SJCRH30 (cell line): ENCODE results near the gene CENPB. TPM values are rescaled to one million over a fixed set of nuclear protein-coding genes. Genes with fewer than 3 reads are reported as not detected.

Experiments used
- DNase-seq, 2 experiments: peaks; one replicate each; pipeline ENCODE4 v3.0.0-alpha.2; 2015 to 2020
- H3K27ac ChIP-seq: fragments of 250-450 bp; sonication (Bioruptor Pico); 2 replicates; pipeline ENCODE4 v1.5.1; 2020; ENCODE audit warnings: mild to moderate bottlenecking, moderate library complexity
- H3K27me3 ChIP-seq: fragments of 250-450 bp; sonication (Bioruptor Pico); 2 replicates; pipeline ENCODE4 v1.5.1; 2020; ENCODE audit warnings: mild to moderate bottlenecking, moderate library complexity
- H3K36me3 ChIP-seq: fragments of 250-450 bp; sonication (Bioruptor Pico); 2 replicates; pipeline ENCODE4 v1.5.1; 2020; ENCODE audit warnings: mild to moderate bottlenecking, moderate library complexity
- H3K4me1 ChIP-seq: fragments of 250-450 bp; sonication (Bioruptor Pico); 2 replicates; pipeline ENCODE4 v1.5.1; 2020; ENCODE audit warnings: mild to moderate bottlenecking, moderate library complexity
- H3K4me3 ChIP-seq: fragments of 250-450 bp; sonication (Bioruptor Pico); 2 replicates; pipeline ENCODE4 v1.5.1; 2020; ENCODE audit warnings: mild to moderate bottlenecking, moderate library complexity
- H3K9me3 ChIP-seq: fragments of 250-450 bp; sonication (Bioruptor Pico); replicated peaks from 2 replicates; pipeline ENCODE4 v1.5.1; 2020; ENCODE audit warnings: mild to moderate bottlenecking, moderate library complexity
- total RNA-seq: library from RNA; depleted of rRNA; stranded (reverse); fragments of >200 nt; shearing (Covaris generic); gene quantifications from 2 replicates; pipeline ENCODE4 v1.2.3, GENCODE V29; 2014

The CENPB gene
- total RNA-seq, 1 experiment from 2014 or later = 36.7 TPM

DNA sequence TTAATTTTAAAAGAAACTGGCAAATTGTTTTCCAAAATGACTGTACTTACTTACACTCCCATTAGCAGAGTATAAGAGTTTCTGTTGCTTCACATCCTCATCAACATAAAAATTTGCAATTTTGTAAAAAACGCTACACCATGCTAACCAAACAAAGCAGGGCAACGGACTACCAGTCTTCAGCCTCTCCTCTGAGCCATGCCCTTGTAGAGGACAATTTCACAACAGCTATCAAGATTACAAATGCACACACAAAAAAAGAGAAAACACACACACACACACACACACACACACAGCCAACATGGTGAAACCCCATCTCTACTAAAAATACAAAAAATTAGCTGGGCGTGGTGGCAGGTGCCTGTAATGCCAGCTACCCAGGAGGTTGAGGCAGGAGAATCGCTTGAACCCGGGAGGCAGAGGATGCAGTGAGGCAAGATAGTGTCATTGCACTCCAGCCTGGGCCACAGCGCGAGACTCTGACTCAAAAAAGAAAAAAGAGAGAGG lies 14.9 kb downstream of the CENPB start:
- no peak overlapping the region for H3K27ac ChIP-seq
- H3K36me3 ChIP-seq = no peaks in the 10 kb centered on the region
- DNase-seq = no peak
- no peaks in the 10 kb centered on the region for H3K4me1 ChIP-seq
- no peak overlapping the region for H3K4me3 ChIP-seq
- no peaks in the 10 kb centered on the region for H3K9me3 ChIP-seq
- no peaks in the 10 kb centered on the region for H3K27me3 ChIP-seq

- no peaks in the 10 kb centered on the region for H3K27me3 ChIP-seq
- no peaks in the 10 kb centered on the region for H3K4me1 ChIP-seq
- no peaks in the 10 kb centered on the region for H3K36me3 ChIP-seq
- H3K27ac ChIP-seq = peak overlapping the region; percentile 64
- no peaks in the 10 kb centered on the region for H3K9me3 ChIP-seq
- H3K4me3 ChIP-seq = peak overlapping the region; percentile 74
- DNase-seq = peak; percentile 75 to 83
Measured at GRCh38 chr20:3768342-3769130, 18.0 kb downstream of the CENPB start.

DNA sequence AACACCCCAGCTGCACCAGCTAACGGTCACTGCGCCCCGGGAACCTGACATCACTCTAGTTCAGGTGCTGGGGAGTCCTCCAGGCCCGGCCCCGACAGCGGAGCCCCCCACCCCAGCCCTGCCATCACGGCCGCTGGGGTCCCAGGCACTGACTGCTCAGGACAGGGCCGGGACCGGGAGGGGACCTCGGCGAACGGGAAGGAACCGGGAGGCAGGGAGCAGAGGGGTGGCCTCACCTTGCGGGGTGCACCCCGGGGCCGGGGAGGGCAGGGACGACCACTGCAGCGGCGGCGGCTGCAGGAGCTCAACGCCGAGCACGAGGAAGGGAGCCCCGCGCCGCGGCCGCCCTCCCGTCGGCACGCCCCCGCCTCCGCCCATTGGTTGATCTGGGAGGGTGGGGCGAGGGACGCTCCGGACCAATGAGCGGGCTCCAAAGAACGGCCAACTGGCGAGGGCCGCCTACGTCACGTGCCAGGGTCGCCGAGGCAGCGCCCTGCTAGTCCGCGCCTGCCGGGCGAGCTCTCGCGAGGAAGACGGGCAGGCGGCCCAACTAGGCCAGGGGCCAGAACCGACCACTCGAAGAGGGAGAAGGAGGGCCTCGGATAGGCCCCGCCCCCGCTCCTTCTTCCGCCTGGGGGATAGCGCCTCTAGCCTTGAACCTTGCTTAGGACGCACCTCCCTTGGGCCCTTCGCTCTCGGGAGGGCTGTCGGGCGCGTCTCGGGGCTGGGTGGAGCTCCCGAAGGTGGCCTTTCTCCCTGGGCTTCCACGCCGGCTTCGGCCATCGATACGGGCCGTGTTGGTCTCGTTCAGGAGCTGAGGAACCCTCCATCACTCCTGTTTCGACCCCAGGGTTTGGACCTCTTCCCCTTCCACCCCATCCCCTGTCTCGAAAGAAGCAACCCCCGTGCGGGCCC lies 18.9 kb downstream of the CENPB start, which contains the start of gene ADISSP:
ADISSP (minus strand) TSS at position 327 of the 915 bp plus-strand sequence. CDS start 7,653 bp downstream, outside the sequence.
- no peaks in the 10 kb centered on the region for H3K9me3 ChIP-seq
- H3K4me1 ChIP-seq = no peaks in the 10 kb centered on the region
- H3K27me3 ChIP-seq = no peaks in the 10 kb centered on the region
- peak within 1 kb of the TSS; percentile 64 for H3K27ac ChIP-seq
- peak within 1 kb of the TSS; percentile 74 for H3K4me3 ChIP-seq
- DNase-seq = peak; percentile 98
- H3K36me3 ChIP-seq = no peaks in the 10 kb centered on the region

GRCh38 chr20:3767110-3767426 lies 19.5 kb downstream of the CENPB start:
- Histone ChIP-seq H3K4me1 (no peaks in the 10 kb centered on the region), H3K27ac (no peak overlapping the region), H3K27me3 (no peaks in the 10 kb centered on the region), H3K36me3 (no peaks in the 10 kb centered on the region), H3K9me3 (no peaks in the 10 kb centered on the region), H3K4me3 (peak overlapping the region; percentile 74)
- no peak for DNase-seq

- Histone ChIP-seq H3K4me3 (peak overlapping the region; percentile 74), H3K36me3 (no peaks in the 10 kb centered on the region), H3K4me1 (no peaks in the 10 kb centered on the region), H3K9me3 (no peaks in the 10 kb centered on the region), H3K27me3 (no peaks in the 10 kb centered on the region), H3K27ac (no peak overlapping the region)
- DNase-seq = no peak
Measured at GRCh38 chr20:3766422-3767109, 20.0 kb downstream of the CENPB start.

DNA sequence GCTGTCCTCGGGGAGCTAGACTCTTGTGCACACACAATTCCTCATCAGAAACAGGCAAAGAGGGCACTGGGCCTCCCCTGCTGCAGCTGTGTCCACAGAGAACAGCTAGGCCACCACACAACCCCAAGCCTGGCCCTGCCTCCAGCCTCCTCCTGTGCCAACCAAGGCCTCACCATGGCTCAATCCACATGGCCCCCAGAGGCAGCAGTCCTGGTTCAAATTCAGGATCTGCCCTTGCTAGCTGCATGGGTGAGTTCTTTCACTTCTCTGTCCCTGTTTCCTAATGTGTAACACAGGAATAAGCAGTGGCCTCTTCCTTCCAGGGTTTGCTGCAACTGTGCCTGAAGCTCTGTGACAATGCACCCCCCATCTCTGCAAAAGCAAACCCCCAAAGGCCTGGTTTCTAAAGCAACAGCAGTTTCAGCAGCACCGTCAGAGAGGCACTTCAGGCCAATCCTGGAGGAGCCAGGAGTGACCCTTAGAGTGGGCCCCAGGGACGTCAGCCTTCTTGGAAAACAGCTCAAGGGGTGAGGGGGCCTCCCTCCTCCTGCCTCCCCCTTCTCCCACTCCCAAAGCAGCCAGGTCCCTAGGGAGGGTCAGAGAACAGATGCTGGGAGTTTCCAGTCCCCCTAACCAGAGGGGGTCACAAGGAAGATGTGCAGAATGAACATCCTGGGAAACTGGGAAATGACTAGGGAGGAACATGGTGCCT lies 21.2 kb downstream of the CENPB start:
- H3K36me3 ChIP-seq = no peaks in the 10 kb centered on the region
- H3K27ac ChIP-seq = no peak overlapping the region
- no peaks in the 10 kb centered on the region for H3K9me3 ChIP-seq
- no peaks in the 10 kb centered on the region for H3K27me3 ChIP-seq
- H3K4me1 ChIP-seq = no peaks in the 10 kb centered on the region
- DNase-seq = no peak
- no peak overlapping the region for H3K4me3 ChIP-seq

GRCh38 chr20:3764659-3765058 lies 21.9 kb downstream of the CENPB start:
- no peaks in the 10 kb centered on the region for H3K36me3 ChIP-seq
- no peak overlapping the region for H3K27ac ChIP-seq
- H3K27me3 ChIP-seq = no peaks in the 10 kb centered on the region
- DNase-seq = no peak
- no peak overlapping the region for H3K4me3 ChIP-seq
- no peaks in the 10 kb centered on the region for H3K9me3 ChIP-seq
- no peaks in the 10 kb centered on the region for H3K4me1 ChIP-seq

DNA sequence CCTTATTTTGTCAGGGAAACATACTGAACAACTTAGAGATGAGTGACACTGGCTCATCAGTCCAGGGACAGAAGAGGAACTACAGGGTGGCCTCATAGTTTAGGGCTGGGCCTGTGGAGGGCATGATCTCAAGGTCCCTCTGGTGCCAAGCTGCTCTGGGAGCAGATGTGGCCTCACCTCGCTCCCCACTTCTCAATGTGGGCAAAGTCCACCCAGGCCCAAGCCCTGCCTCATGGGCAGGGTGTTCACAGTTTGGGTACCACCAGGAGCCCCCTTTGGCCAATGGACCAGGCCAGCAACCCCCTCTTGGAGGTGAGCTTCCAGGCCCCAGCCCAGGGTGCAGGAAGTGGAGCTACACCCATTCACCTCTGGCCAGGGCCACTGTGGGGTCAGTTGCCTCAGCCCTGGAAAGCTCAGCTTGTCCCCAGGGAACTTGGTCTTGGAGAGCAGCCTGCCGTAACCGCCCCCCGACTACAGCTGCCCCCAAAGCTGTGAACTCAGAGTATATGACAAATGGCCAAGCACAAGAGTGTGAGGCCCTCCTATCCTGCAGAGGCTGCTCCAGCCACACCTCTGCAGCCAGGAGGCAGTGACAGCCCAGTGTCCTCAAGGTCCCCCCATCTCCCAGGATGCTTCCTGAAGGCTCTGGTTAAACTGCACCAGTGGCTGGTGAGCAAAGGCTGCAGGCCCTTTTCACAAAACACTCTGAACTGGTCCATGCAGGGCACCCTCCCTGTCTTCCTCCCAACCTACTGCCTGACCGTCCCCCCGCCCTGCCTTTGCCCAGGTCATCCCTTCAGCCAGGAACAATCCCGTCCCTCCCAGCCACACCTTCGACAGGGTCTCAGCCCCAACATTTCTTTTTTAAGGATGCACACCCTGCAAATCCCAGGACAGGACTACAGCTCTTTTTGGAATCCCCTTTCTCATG lies 22.6 kb downstream of the CENPB start:
- no peak for DNase-seq
- H3K4me3 ChIP-seq = no peak overlapping the region
- no peaks in the 10 kb centered on the region for H3K27me3 ChIP-seq
- H3K4me1 ChIP-seq = no peaks in the 10 kb centered on the region
- no peaks in the 10 kb centered on the region for H3K9me3 ChIP-seq
- H3K36me3 ChIP-seq = no peaks in the 10 kb centered on the region
- no peak overlapping the region for H3K27ac ChIP-seq

DNA sequence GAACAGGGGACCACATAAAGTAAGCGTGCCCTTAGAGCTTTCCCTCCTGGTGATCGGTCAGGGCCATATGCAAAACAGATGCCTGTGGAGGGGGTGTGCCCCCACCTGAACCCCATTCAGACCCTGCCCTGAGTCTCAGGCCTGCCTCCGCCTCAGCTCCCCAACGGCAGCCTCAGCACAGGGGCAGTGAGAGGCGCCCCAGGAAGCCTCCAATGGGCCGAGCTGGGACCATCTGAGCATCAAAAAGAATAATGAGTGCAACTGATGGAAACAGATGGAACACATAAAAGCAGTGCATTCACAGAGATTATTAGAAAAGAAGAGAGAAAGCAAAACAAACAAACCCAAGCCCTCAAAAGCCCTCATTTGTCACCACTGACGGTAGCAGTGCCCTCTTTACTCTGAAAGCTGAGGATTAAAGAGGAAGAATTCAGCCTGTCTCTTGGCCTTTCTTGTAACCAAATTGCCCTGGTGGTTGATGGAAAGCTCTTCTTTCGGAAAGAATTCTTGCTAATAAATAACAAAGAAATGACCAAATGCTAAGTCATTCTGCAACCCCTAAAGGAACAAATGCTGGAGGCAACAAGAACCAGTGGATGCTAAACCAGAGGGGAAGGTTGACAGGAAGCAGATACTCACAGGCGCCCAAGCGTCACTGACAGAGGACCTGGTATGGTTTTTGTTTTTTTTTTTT lies 25.7 kb downstream of the CENPB start:
- no peaks in the 10 kb centered on the region for H3K4me1 ChIP-seq
- no peaks in the 10 kb centered on the region for H3K27me3 ChIP-seq
- no peak overlapping the region for H3K4me3 ChIP-seq
- H3K9me3 ChIP-seq = no peaks in the 10 kb centered on the region
- peaks cover 5% of the 10 kb centered on the region; the same call in 1 of the 2 replicates for H3K36me3 ChIP-seq
- DNase-seq = no peak
- no peak overlapping the region for H3K27ac ChIP-seq

- H3K4me1 ChIP-seq = no peaks in the 10 kb centered on the region
- no peaks in the 10 kb centered on the region for H3K9me3 ChIP-seq
- DNase-seq = no peak
- H3K27me3 ChIP-seq = no peaks in the 10 kb centered on the region
- peaks cover 5% of the 10 kb centered on the region; the same call in 1 of the 2 replicates for H3K36me3 ChIP-seq
- H3K4me3 ChIP-seq = no peak overlapping the region
- H3K27ac ChIP-seq = no peak overlapping the region
Measured at GRCh38 chr20:3759884-3760283, 26.7 kb downstream of the CENPB start.

DNA sequence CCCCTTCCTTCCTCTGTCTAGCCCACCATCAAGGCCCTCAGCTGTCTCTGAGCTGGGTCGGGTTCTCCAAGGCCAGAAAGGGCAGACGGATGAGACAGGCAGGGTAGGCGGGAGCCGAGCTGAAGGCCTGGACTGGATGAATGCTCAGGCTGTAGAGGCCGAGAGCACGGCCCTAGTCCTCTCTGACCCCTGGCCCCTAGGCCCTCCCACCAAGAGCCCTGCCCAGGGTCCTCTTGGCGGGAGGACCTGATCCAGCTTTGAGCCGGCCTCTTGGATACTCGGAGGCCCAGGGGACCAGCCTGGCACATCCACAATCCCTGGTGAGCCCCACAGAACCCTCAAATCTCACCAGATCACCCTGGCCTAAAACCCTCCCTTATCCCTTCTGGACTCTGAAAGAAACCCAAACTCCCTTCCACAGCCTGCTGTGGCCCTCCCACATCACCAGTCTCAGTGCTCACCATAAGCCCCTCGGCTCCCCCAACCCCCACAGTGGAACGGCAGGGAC lies 27.2 kb downstream of the CENPB start:
- H3K27ac ChIP-seq = no peak overlapping the region
- no peak overlapping the region for H3K4me3 ChIP-seq
- no peaks in the 10 kb centered on the region for H3K4me1 ChIP-seq
- H3K27me3 ChIP-seq = no peaks in the 10 kb centered on the region
- no peaks in the 10 kb centered on the region for H3K9me3 ChIP-seq
- peaks cover 5% of the 10 kb centered on the region; the same call in 1 of the 2 replicates for H3K36me3 ChIP-seq
- DNase-seq = no peak

- no peaks in the 10 kb centered on the region for H3K27me3 ChIP-seq
- H3K4me1 ChIP-seq = no peaks in the 10 kb centered on the region
- no peak overlapping the region for H3K27ac ChIP-seq
- DNase-seq = no peak
- H3K36me3 ChIP-seq = peaks cover 5% of the 10 kb centered on the region; the same call in 1 of the 2 replicates
- H3K9me3 ChIP-seq = no peaks in the 10 kb centered on the region
- H3K4me3 ChIP-seq = no peak overlapping the region
Measured at GRCh38 chr20:3758566-3758965, 28.0 kb downstream of the CENPB start.

DNA sequence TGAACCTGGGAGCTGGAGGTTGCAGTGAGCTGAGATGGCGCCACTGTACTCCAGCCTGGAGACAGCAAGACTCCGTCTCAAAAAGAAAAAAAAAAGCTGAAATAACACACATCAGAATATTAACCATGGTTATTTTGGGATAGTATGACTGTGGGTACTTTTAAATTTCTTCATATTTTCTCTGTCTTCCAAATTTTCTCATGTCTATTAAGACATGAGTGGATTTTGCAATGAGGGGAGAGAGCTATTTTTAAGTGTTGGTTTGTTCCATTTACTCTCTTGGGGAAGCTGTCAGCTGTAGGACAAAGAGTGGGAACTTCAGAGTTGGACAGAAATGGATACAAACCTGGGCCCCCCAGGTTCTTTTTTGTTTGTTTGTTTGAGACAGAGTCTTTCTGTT lies 29.3 kb downstream of the CENPB start:
- Histone ChIP-seq H3K9me3 (no peaks in the 10 kb centered on the region), H3K27me3 (no peaks in the 10 kb centered on the region), H3K36me3 (peaks cover 5% of the 10 kb centered on the region; the same call in 1 of the 2 replicates), H3K4me1 (no peaks in the 10 kb centered on the region), H3K4me3 (no peak overlapping the region), H3K27ac (no peak overlapping the region)
- DNase-seq = no peak
